BLaER1 (cell line): Measurements from ENCODE around the gene NFKBIZ.
A peak's percentile ranks its signal among the peaks of the same experiment; 100 is the strongest.

Source experiments
- H3K27ac ChIP-seq: shearing (Covaris generic); formaldehyde crosslinking; 2 replicates; pipeline ENCODE4 v1.8.1; 2022
- H3K27me3 ChIP-seq: shearing (Covaris generic); formaldehyde crosslinking; 2 replicates; pipeline ENCODE4 v1.8.1; 2022
- H3K36me3 ChIP-seq: shearing (Covaris generic); formaldehyde crosslinking; 2 replicates; pipeline ENCODE4 v1.8.1; 2022
- H3K4me1 ChIP-seq: shearing (Covaris generic); formaldehyde crosslinking; 2 replicates; pipeline ENCODE4 v1.8.1; 2022
- H3K4me2 ChIP-seq: shearing (Covaris generic); formaldehyde crosslinking; 2 replicates; pipeline ENCODE4 v1.8.1; 2022
- H3K4me3 ChIP-seq: shearing (Covaris generic); formaldehyde crosslinking; 2 replicates; pipeline ENCODE4 v1.8.1; 2022
- H3K9ac ChIP-seq: shearing (Covaris generic); formaldehyde crosslinking; 2 replicates; pipeline ENCODE4 v1.8.1; 2022
- H3K9me3 ChIP-seq: shearing (Covaris generic); formaldehyde crosslinking; 2 replicates; pipeline ENCODE4 v1.8.1; 2022
- H4K20me1 ChIP-seq: shearing (Covaris generic); formaldehyde crosslinking; 2 replicates; pipeline ENCODE4 v1.8.1; 2022
- Cebpa-rat ChIP-seq: shearing (Covaris generic); IDR thresholded peaks from 2 replicates; pipeline ENCODE4 v1.8.1; 2022

Gene NFKBIZ, protein sequence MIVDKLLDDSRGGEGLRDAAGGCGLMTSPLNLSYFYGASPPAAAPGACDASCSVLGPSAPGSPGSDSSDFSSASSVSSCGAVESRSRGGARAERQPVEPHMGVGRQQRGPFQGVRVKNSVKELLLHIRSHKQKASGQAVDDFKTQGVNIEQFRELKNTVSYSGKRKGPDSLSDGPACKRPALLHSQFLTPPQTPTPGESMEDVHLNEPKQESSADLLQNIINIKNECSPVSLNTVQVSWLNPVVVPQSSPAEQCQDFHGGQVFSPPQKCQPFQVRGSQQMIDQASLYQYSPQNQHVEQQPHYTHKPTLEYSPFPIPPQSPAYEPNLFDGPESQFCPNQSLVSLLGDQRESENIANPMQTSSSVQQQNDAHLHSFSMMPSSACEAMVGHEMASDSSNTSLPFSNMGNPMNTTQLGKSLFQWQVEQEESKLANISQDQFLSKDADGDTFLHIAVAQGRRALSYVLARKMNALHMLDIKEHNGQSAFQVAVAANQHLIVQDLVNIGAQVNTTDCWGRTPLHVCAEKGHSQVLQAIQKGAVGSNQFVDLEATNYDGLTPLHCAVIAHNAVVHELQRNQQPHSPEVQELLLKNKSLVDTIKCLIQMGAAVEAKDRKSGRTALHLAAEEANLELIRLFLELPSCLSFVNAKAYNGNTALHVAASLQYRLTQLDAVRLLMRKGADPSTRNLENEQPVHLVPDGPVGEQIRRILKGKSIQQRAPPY

DNA sequence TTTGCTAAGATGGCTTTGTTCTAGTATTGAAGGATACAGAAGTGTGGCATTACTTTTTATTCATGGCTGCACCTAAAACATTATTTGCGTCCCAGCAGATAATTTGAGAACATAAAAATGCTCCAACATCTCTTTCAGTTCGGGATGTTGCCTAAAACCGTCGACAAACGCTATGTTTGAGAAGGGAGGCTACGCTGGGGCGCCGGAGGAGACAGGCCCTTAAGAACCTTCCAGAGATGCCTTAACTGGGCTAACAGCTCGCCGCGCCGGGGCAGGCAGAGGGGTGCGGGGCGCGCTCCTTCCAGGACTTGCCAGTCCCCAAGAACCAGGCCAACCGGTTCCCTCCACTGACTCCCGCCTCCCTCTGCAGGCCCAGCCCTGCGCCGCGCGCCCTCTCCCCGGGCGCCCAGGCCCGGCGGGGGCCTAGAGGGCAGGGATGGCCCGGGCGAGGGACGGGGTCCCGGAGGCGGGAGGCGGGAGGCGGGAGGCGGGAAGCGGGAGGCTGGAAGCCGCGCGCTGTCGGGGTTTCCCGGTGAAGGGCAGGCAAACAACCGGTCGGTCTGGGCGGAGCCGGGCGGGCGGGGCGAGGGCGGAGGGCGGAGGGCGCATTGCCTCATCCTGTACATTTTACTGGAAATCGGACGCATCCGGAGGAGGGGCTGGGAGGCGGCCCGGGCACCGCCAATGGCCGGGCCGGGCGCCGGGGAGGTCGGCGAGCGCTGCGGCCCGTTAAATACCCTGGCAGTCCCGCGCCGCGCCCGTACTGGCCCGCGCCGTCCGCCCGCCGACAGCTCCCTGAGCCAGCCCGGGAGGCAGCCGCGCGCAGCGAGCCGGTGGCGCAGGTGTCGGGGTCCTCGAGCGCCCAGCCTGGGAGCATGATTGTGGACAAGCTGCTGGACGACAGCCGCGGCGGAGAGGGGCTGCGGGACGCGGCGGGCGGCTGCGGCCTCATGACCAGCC lies at the start of gene NFKBIZ:
TSS of gene NFKBIZ (plus strand) at position 761 of the 960 bp plus-strand sequence. CDS start at position 876, 115 bp downstream.
- H3K36me3 ChIP-seq = peaks cover 19% of the 10 kb centered on the region
- peak within 1 kb of the TSS; percentile 83 for H3K4me3 ChIP-seq
- peak within 1 kb of the TSS; percentile 75 for H3K9ac ChIP-seq
- H3K4me2 ChIP-seq = peak within 1 kb of the TSS; percentile 89
- peaks cover 19% of the 10 kb centered on the region for H3K4me1 ChIP-seq
- H4K20me1 ChIP-seq = peaks cover 24% of the 10 kb centered on the region; the same call in 1 of the 2 replicates
- peak within 1 kb of the TSS; percentile 74 for H3K27ac ChIP-seq
- H3K27me3 ChIP-seq = peaks cover 12% of the 10 kb centered on the region; the same call in 1 of the 2 replicates
- peaks cover 6% of the 10 kb centered on the region; the same call in 1 of the 2 replicates for H3K9me3 ChIP-seq
- no peak for TF ChIP-seq Cebpa-rat

DNA sequence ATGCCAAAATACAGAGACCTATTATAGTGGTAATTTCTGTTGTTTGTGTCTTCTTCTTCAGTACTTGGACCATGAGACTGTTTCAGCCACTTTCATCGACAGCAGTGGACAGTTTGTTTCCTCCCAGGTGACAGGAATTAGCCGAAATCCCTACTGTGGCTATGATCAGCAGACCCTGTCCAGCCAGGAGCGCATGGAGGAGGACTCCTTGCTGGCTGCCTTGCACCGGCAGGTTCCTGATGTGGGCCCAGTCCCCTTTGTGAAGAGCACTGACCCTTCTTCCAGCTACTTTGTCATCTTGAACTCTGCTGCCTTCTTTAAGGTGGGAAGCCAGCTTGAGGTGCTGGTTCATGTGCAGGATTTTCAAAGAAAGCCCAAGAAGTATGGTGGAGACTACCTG lies 48.1 kb upstream of the NFKBIZ start:
- Histone ChIP-seq H3K4me1 (no peaks in the 10 kb centered on the region), H3K9ac (no peak overlapping the region), H3K36me3 (peaks cover 24% of the 10 kb centered on the region), H3K4me3 (no peak overlapping the region), H4K20me1 (no peaks in the 10 kb centered on the region), H3K9me3 (no peaks in the 10 kb centered on the region; the same call in 1 of the 2 replicates), H3K27ac (no peak overlapping the region), H3K27me3 (no peaks in the 10 kb centered on the region), H3K4me2 (no peak overlapping the region)
- no peak for TF ChIP-seq Cebpa-rat

DNA sequence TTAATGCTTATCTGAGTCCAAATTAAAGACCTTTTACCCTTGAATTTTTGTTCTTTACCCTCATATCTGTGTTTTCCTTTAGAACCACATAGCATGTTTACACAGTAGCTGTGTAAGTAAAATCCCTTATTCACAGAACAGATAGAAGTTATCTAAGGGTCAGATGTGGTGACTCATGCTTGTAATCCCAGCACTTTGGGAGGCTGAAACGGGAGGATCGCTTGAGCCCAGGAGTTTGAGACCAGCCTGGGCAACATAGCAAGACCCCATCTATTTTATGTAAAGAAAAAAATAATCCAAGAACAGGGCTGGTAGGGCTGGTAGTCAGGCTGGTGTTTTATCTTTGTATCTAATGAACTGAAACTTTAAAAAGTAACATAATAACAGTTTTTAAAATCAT lies 47.1 kb upstream of the NFKBIZ start:
- no peaks in the 10 kb centered on the region for H3K9me3 ChIP-seq
- H3K4me1 ChIP-seq = no peaks in the 10 kb centered on the region
- H3K4me2 ChIP-seq = no peak overlapping the region
- peaks cover 20% of the 10 kb centered on the region for H3K36me3 ChIP-seq
- no peak overlapping the region for H3K27ac ChIP-seq
- H3K9ac ChIP-seq = no peak overlapping the region
- no peaks in the 10 kb centered on the region for H4K20me1 ChIP-seq
- TF ChIP-seq Cebpa-rat = no peak
- no peak overlapping the region for H3K4me3 ChIP-seq
- no peaks in the 10 kb centered on the region for H3K27me3 ChIP-seq

DNA sequence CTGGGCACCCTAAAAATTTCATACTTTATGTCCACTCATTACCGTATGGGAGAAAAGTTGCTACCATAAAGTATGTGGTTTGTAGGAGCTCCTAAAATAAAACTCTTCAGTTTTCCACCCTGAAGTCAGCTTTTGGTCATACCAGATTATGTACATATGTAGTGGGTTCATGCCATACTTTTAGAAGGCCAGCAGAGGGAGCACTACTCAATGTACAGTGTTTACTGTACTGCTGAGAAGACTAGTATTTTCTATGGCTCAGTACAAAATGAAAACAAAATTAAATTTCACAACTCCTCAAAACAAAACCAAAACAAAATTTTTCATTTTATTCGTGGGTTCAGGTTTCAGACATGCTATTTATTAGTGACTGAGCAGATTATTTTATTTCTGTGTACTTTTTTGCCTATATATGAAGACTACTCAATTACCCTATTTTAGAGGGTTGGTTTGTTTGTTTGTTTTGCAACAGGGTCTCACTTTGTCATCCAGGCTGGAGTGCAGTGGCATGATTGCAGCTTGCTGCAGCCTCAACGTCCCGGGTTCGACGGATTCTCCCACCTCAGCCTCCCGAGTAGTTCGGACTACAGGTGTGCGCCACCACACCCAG lies 46.0 kb upstream of the NFKBIZ start:
- H4K20me1 ChIP-seq = no peaks in the 10 kb centered on the region
- H3K9ac ChIP-seq = no peak overlapping the region
- no peak overlapping the region for H3K4me3 ChIP-seq
- no peak overlapping the region for H3K4me2 ChIP-seq
- H3K27me3 ChIP-seq = no peaks in the 10 kb centered on the region
- H3K36me3 ChIP-seq = peaks cover 20% of the 10 kb centered on the region
- H3K27ac ChIP-seq = no peak overlapping the region
- H3K4me1 ChIP-seq = no peaks in the 10 kb centered on the region
- no peak for TF ChIP-seq Cebpa-rat
- no peaks in the 10 kb centered on the region for H3K9me3 ChIP-seq

DNA sequence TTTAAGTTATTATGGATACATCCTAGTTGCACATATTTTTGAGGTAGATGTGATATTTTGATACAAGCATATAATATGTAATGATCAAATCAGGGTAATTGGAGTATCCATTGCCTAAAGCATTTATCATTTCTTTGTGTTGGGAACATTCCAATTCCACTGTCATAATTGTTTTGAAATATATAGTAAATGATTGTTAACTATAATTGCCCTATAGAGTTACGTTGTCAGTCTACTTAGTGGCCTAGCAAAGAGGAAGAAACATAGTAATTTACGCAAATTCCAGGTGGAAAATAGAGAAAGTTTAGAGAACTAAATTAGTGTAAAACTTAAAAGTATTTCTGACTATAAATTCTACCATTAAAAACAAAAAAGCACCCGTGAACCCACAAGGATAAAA lies 45.4 kb upstream of the NFKBIZ start:
- no peak overlapping the region for H3K4me3 ChIP-seq
- peaks cover 16% of the 10 kb centered on the region for H3K36me3 ChIP-seq
- no peak overlapping the region for H3K27ac ChIP-seq
- H3K9me3 ChIP-seq = no peaks in the 10 kb centered on the region
- H3K4me1 ChIP-seq = no peaks in the 10 kb centered on the region
- H3K4me2 ChIP-seq = no peak overlapping the region
- no peaks in the 10 kb centered on the region for H4K20me1 ChIP-seq
- H3K27me3 ChIP-seq = no peaks in the 10 kb centered on the region
- no peak for TF ChIP-seq Cebpa-rat
- no peak overlapping the region for H3K9ac ChIP-seq

DNA sequence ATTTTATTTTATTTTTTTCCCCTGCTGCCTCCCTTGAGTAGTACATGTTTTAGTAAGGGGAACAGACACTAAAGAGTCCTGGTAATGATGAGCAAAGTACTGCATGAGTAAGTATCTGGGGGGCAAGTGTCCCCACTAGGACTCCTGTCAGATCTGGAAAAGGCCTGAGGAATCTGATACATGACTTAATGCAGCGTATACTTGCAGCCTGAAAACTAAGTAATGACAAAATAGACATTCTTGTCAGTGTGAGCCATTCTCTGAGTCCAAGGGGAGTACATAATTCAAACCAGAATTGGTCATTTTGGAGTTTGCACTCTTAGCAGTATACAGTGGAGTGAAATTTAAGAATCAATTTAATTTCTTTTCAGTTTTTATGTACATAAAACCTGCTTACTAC lies 42.8 kb upstream of the NFKBIZ start:
- no peaks in the 10 kb centered on the region for H3K9me3 ChIP-seq
- TF ChIP-seq Cebpa-rat = no peak
- H3K4me1 ChIP-seq = peaks cover 9% of the 10 kb centered on the region; the same call in 1 of the 2 replicates
- peaks cover 9% of the 10 kb centered on the region for H3K36me3 ChIP-seq
- H4K20me1 ChIP-seq = no peaks in the 10 kb centered on the region
- no peak overlapping the region for H3K4me2 ChIP-seq
- H3K27ac ChIP-seq = no peak overlapping the region
- H3K27me3 ChIP-seq = no peaks in the 10 kb centered on the region
- no peak overlapping the region for H3K4me3 ChIP-seq
- H3K9ac ChIP-seq = no peak overlapping the region

DNA sequence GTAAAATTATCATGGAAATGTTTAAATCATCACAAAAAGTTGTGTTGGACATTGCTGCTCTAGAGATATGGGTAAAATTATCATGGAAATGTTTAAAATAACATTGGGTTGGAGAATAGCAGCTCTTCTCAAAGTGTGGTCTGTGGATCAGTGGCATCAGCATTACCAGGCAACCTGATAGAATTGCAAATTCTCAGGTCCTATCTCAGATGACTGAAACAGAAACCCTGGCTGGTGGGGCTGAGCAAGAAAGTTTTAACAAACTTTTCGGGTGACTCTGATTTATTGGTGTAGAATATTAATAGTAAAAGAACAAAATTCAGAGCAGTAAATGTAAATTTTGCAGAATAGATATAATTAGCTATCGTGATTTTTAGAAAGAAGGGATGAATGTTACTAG lies 41.4 kb upstream of the NFKBIZ start:
- TF ChIP-seq Cebpa-rat = no peak
- Histone ChIP-seq H4K20me1 (no peaks in the 10 kb centered on the region), H3K4me3 (no peak overlapping the region), H3K4me2 (no peak overlapping the region), H3K27me3 (no peaks in the 10 kb centered on the region), H3K36me3 (no peaks in the 10 kb centered on the region), H3K27ac (no peak overlapping the region), H3K4me1 (peaks cover 9% of the 10 kb centered on the region; the same call in 1 of the 2 replicates), H3K9me3 (no peaks in the 10 kb centered on the region), H3K9ac (no peak overlapping the region)

DNA sequence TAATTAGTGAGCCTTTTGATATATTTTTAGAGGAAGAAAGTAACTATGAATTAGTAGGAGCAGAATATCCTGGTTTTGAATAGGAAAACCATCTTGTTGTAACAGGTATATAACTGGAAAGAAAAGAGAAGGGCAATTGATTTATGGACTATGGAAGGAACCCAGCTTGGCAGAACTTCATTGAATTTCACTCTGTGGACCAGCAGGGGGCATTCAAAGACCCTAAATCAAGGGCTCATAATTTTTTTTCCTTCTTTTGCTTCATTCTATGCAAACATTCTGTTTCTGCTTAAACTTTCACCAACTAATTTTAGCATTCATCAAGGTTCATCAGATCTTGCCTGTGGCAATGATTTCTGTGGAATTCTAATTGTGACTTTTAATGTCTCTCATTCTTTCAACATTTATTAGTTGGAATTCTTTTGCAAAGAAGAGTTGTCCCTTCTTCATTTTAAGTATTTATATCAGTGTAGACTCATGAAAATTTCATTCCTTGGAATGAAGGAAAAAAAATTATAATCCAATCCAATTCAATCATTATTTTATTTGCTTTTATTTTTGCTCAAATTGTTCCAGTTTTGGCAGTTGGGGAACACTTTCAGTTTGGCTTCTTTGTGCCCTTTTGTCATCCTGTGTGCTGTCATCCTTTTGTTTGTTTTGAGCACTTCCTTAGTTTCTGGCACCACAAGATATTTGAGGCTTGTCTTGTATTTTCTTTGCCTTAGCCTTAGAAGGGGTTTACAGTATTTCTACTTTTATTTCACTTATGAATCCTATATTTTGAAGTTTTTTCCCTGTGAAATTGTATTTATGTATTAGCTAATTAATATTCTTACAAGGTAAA lies 39.9 kb upstream of the NFKBIZ start:
- TF ChIP-seq Cebpa-rat = no peak
- H3K27ac ChIP-seq = no peak overlapping the region
- no peaks in the 10 kb centered on the region for H4K20me1 ChIP-seq
- H3K9ac ChIP-seq = no peak overlapping the region
- no peak overlapping the region for H3K4me3 ChIP-seq
- H3K27me3 ChIP-seq = no peaks in the 10 kb centered on the region
- 0 out of 2 replicates have a peak overlapping the region, but pooled peaks have one; percentile 6 for H3K4me2 ChIP-seq
- no peaks in the 10 kb centered on the region for H3K36me3 ChIP-seq
- H3K4me1 ChIP-seq = peaks cover 9% of the 10 kb centered on the region; the same call in 1 of the 2 replicates
- no peaks in the 10 kb centered on the region for H3K9me3 ChIP-seq
